OCI-LY7 (cell line): ENCODE results near the gene SLC37A1. TPM values are rescaled to one million over a fixed set of nuclear protein-coding genes. Genes with fewer than 3 reads are reported as not detected.

Experiments used
- BruUV-seq: library from RNA; stranded (reverse); fragments of 400-500 nt; replicated peaks from 2 replicates; lab custom pipeline; 2021; lab: Mats Ljungman, UMichigan
- CTCF ChIA-PET: fragments of 300-600 bp; sonication (Branson Sonifier 250); formaldehyde crosslinking; loops from one replicate; lab custom pipeline; 2022; ENCODE audit warnings: antibody characterized with exemption; ENCODE audit not compliant: unreplicated experiment; lab: Charles Lee
- POLR2A ChIA-PET: fragments of 300-600 bp; sonication (Branson Sonifier 250); formaldehyde crosslinking; loops from one replicate; lab custom pipeline; 2022; ENCODE audit warnings: antibody characterized with exemption; lab: Charles Lee
- DNase-seq: peaks from one replicate; pipeline ENCODE4 v3.0.0-alpha.2; 2015; ENCODE audit warnings: low spot score
- H2AFZ ChIP-seq: fragments of 200-600 bp; sonication (generic), shearing (Covaris generic); 2 replicates; pipeline ENCODE4 v1.6.1; 2014; ENCODE audit warnings: mild to moderate bottlenecking, antibody characterized with exemption, low read length, moderate library complexity
- H3K27ac ChIP-seq: fragments of 200-600 bp; sonication (generic); 2 replicates; pipeline ENCODE4 v1.5.1; 2014; ENCODE audit warnings: mixed run types, low read depth, mild to moderate bottlenecking, moderate library complexity, low read length, inconsistent platforms; ENCODE audit not compliant: poor library complexity, severe bottlenecking
- H3K36me3 ChIP-seq: fragments of 200-600 bp; sonication (generic); 2 replicates; pipeline ENCODE4 v1.6.1; 2014; ENCODE audit warnings: mild to moderate bottlenecking, antibody characterized with exemption, low read length, moderate library complexity, mixed read lengths; ENCODE audit not compliant: insufficient read depth
- H3K4me1 ChIP-seq: fragments of 200-600 bp; sonication (generic); 2 replicates; pipeline ENCODE4 v1.5.1; 2014; ENCODE audit warnings: mild to moderate bottlenecking, low read length; ENCODE audit not compliant: insufficient read depth, poor library complexity, severe bottlenecking
- H3K4me2 ChIP-seq: fragments of 200-600 bp; sonication (generic); 2 replicates; pipeline ENCODE4 v1.6.1; 2014; ENCODE audit warnings: mild to moderate bottlenecking, low read length
- H3K4me3 ChIP-seq: fragments of 200-600 bp; sonication (generic); 2 replicates; pipeline ENCODE4 v1.5.1; 2014; ENCODE audit warnings: mild to moderate bottlenecking, low read depth, low read length; ENCODE audit not compliant: poor library complexity, severe bottlenecking
- H3K79me2 ChIP-seq: fragments of 200-600 bp; sonication (generic); 2 replicates; pipeline ENCODE4 v1.6.1; 2016; ENCODE audit warnings: low read depth, mild to moderate bottlenecking, low read length, moderate library complexity, mixed read lengths; ENCODE audit not compliant: insufficient read depth
- H3K9me2 ChIP-seq: fragments of 200-600 bp; sonication (generic); 2 replicates; pipeline ENCODE4 v1.6.1; 2016; ENCODE audit warnings: mild to moderate bottlenecking, low read length, mixed read lengths; ENCODE audit not compliant: insufficient read depth
- H3K9me3 ChIP-seq: fragments of 200-600 bp; sonication (generic); 2 replicates; pipeline ENCODE4 v1.6.1; 2014; ENCODE audit warnings: mild to moderate bottlenecking, mixed run types, low read length, mixed read lengths
- H4K20me1 ChIP-seq: fragments of 200-600 bp; sonication (generic); 2 replicates; pipeline ENCODE4 v1.6.1; 2014; ENCODE audit warnings: mild to moderate bottlenecking, antibody characterized with exemption, low read length, moderate library complexity, mixed read lengths; ENCODE audit not compliant: insufficient read depth
- EZH2phosphoT487 ChIP-seq: fragments of 200-600 bp; sonication (generic); IDR thresholded peaks from 2 replicates; pipeline ENCODE4 v1.6.1; 2018; ENCODE audit warnings: low read depth, borderline replicate concordance, mild to moderate bottlenecking, mixed run types, antibody characterized with exemption, low read length, moderate library complexity, mixed read lengths
- intact Hi-C: fragments of 100-400 bp; cut with micrococcal nuclease; formaldehyde crosslinking; loops from one replicate; pipeline ENCODE4 v1.10.0; 2022; ENCODE audit not compliant: unreplicated experiment
- total RNA-seq, 2 experiments: library from RNA; depleted of rRNA in 1 of 2; stranded (reverse); fragments of >200 nt in 1 of 2; shearing (Covaris generic) in 1 of 2; gene quantifications; 2 replicates each; pipeline ENCODE4 v1.2.3, GENCODE V29; 2014 to 2022
- TF ChIP-seq, protein P1 (sequence below): fragments of 200-600 bp; sonication (generic); conservative IDR thresholded peaks from 2 replicates; pipeline ENCODE4 v1.5.1; 2014; ENCODE audit warnings: mild to moderate bottlenecking, antibody characterized with exemption, low read length, moderate library complexity, mixed read lengths

SLC37A1 gene
- total RNA-seq, 2 experiments from 2014 or later = 22.5 to 27.6 TPM

GRCh38 chr21:42525029-42525581, 11.5 kb downstream of the SLC37A1 start:
- H3K79me2 ChIP-seq = peaks cover 50% of the 10 kb centered on the region
- TF ChIP-seq EZH2phosphoT487 = no peak
- TF ChIP-seq, protein P1, sequence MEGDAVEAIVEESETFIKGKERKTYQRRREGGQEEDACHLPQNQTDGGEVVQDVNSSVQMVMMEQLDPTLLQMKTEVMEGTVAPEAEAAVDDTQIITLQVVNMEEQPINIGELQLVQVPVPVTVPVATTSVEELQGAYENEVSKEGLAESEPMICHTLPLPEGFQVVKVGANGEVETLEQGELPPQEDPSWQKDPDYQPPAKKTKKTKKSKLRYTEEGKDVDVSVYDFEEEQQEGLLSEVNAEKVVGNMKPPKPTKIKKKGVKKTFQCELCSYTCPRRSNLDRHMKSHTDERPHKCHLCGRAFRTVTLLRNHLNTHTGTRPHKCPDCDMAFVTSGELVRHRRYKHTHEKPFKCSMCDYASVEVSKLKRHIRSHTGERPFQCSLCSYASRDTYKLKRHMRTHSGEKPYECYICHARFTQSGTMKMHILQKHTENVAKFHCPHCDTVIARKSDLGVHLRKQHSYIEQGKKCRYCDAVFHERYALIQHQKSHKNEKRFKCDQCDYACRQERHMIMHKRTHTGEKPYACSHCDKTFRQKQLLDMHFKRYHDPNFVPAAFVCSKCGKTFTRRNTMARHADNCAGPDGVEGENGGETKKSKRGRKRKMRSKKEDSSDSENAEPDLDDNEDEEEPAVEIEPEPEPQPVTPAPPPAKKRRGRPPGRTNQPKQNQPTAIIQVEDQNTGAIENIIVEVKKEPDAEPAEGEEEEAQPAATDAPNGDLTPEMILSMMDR = no peak
- DNase-seq = peak; percentile 40
- no peaks in the 10 kb centered on the region for H4K20me1 ChIP-seq
- no TSS peak for BruUV-seq
- H3K4me1 ChIP-seq = peaks cover 69% of the 10 kb centered on the region
- no peaks in the 10 kb centered on the region for H3K9me2 ChIP-seq
- H3K4me2 ChIP-seq = peak overlapping the region; percentile 97
- ChIA-PET POLR2A (interaction anchor here (0.8 to 3.5 kb wide), 5 partner anchors 10 to 292 kb away, joined by 3 to 32 read pairs (median 3); no protein-coding TSS in a partner anchor), CTCF (no interaction called here)
- H3K27ac ChIP-seq = peak overlapping the region; percentile 98
- peak overlapping the region; percentile 53 for H3K4me3 ChIP-seq
- intact Hi-C loops = loop anchor here (5.0 kb wide), 1 partner anchor 37 kb away; no protein-coding TSS in a partner anchor
- H2AFZ ChIP-seq = peak overlapping the region; percentile 70; the same call in 1 of the 2 replicates
- H3K9me3 ChIP-seq = no peaks in the 10 kb centered on the region
- peaks cover 91% of the 10 kb centered on the region for H3K36me3 ChIP-seq

DNA sequence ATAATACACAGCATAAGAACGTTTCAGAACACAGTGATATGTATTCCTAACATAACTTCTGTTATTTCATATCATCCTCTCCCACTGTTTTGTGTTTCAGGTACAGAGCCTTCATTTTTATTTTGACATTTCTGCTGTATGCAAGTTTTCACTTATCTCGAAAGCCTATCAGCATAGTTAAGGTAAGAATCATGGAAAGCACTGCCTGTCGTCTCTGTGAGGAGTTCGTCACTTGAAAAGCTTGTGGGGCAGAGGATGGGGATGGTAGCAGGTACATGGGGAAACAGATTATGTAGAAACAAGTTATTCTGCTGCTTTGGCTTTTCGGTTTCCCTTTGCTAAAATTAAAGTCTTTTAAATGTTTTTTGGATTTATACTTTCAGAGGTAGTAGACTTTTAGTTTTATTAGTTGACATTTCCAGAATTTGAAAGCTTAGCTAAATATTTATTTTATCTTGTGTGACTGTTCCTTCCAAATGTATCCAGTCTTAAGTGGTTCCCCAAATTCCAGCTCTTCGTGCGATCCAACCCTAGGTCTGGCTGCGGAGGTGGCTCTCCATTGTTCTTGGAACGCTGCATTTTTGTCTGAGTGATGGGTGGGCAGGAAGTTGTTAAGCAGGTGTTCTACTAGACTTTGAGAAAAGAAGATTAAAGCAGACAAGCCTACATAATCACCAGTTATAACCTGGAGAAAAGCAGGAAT, 12.2 kb downstream of the SLC37A1 start:
- Histone ChIP-seq H3K27ac (peak overlapping the region; percentile 98), H3K4me3 (peak overlapping the region; percentile 59), H4K20me1 (no peaks in the 10 kb centered on the region), H3K36me3 (peaks cover 91% of the 10 kb centered on the region), H3K79me2 (peaks cover 57% of the 10 kb centered on the region), H3K9me2 (no peaks in the 10 kb centered on the region), H3K4me1 (peaks cover 76% of the 10 kb centered on the region), H3K9me3 (no peaks in the 10 kb centered on the region), H2AFZ (no peak overlapping the region), H3K4me2 (peak overlapping the region; percentile 97)
- DNase-seq = no peak
- intact Hi-C loops = loop anchor here (5.0 kb wide), 1 partner anchor 36 kb away; no protein-coding TSS in a partner anchor
- BruUV-seq = TSS peak; percentile 52
- no peak for TF ChIP-seq EZH2phosphoT487
- TF ChIP-seq, protein P1 = no peak
- ChIA-PET CTCF (interaction anchor here (0.7 to 2.9 kb wide), 3 partner anchors 8 to 35 kb away, joined by 3 to 12 read pairs (median 3); no protein-coding TSS in a partner anchor), POLR2A (interaction anchor here (0.8 to 3.5 kb wide), 4 partner anchors 11 to 64 kb away, joined by 3 to 32 read pairs (median 4); no protein-coding TSS in a partner anchor)
